ENCODE measurements around the gene BTBD2.

Gene BTBD2

GRCh38 chr19:1977120-1977519 is 38.4 kb downstream of the BTBD2 start:
- no peak overlapping the region for H3K4me3 ChIP-seq (ENCODE audit: low read depth, low read length)
- no peaks in the 10 kb centered on the region for H3K27me3 ChIP-seq (ENCODE audit: control insufficient read depth, insufficient read depth, low read length)
- H3K27ac ChIP-seq (ENCODE audit: low read depth, low read length) = no peak overlapping the region
- no peaks in the 10 kb centered on the region for H3K4me1 ChIP-seq (ENCODE audit: control insufficient read depth, insufficient read depth, low read length)
- no peaks in the 10 kb centered on the region for H3K9me3 ChIP-seq (ENCODE audit: control insufficient read depth, insufficient read depth, low read length)
- H3K9ac ChIP-seq (ENCODE audit: low read depth, low read length) = no peak overlapping the region
- H3K36me3 ChIP-seq (ENCODE audit: control insufficient read depth, insufficient read depth, low read length) = peaks cover 50% of the 10 kb centered on the region

- Histone ChIP-seq H3K4me3 (ENCODE audit: low read depth, low read length) (no peak overlapping the region), H3K27ac (ENCODE audit: low read depth, low read length) (no peak overlapping the region), H3K9me3 (ENCODE audit: control insufficient read depth, insufficient read depth, low read length) (no peaks in the 10 kb centered on the region), H3K4me1 (ENCODE audit: control insufficient read depth, insufficient read depth, low read length) (no peaks in the 10 kb centered on the region), H3K9ac (ENCODE audit: low read depth, low read length) (no peak overlapping the region), H3K27me3 (ENCODE audit: control insufficient read depth, insufficient read depth, low read length) (no peaks in the 10 kb centered on the region), H3K36me3 (ENCODE audit: control insufficient read depth, insufficient read depth, low read length) (peaks cover 49% of the 10 kb centered on the region)
Measured at GRCh38 chr19:1975162-1975480, 40.4 kb downstream of the BTBD2 start.

DNA sequence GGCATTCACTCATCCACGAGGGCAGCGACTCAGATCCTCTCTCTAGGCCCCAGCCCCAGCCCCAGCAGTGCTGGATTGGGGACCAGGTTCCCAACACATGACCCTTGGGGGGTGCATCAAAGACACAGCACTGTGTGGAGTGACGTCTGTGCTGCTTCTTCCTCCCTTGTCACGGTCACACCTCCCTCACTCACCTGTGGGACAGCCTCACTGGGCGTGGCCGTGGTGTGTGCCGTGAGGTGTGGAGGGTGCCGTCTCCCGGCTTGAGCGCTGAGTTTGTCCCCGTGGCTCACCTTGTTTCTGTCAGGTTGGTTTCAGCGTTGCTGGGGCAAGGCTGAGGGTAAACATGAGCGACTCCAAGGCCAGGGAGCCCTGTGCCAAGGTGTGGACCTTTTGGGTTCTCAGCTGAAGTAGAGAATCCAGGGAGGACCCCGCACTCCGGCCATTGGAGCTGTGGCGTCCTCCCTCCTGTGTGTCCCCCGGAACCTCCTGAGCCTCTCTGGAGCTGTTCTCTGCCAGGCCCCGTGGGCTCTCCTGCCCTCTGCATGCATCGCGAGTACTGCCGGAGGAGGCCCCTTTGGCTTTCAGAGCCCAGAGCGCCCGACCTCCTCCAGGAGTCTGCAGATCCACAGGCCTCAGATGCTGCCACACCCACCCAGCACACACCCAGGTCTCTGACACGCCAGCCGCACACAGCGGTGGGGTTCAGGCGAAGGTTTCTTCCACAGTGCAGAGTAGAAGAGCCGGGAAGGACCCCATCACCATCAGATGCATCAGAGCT is 40.9 kb downstream of the BTBD2 start:
- Histone ChIP-seq H3K4me3 (ENCODE audit: low read depth, low read length) (no peak overlapping the region), H3K9me3 (ENCODE audit: control insufficient read depth, insufficient read depth, low read length) (no peaks in the 10 kb centered on the region), H3K9ac (ENCODE audit: low read depth, low read length) (no peak overlapping the region), H3K36me3 (ENCODE audit: control insufficient read depth, insufficient read depth, low read length) (peaks cover 49% of the 10 kb centered on the region), H3K4me1 (ENCODE audit: control insufficient read depth, insufficient read depth, low read length) (no peaks in the 10 kb centered on the region), H3K27me3 (ENCODE audit: control insufficient read depth, insufficient read depth, low read length) (no peaks in the 10 kb centered on the region), H3K27ac (ENCODE audit: low read depth, low read length) (no peak overlapping the region)

DNA sequence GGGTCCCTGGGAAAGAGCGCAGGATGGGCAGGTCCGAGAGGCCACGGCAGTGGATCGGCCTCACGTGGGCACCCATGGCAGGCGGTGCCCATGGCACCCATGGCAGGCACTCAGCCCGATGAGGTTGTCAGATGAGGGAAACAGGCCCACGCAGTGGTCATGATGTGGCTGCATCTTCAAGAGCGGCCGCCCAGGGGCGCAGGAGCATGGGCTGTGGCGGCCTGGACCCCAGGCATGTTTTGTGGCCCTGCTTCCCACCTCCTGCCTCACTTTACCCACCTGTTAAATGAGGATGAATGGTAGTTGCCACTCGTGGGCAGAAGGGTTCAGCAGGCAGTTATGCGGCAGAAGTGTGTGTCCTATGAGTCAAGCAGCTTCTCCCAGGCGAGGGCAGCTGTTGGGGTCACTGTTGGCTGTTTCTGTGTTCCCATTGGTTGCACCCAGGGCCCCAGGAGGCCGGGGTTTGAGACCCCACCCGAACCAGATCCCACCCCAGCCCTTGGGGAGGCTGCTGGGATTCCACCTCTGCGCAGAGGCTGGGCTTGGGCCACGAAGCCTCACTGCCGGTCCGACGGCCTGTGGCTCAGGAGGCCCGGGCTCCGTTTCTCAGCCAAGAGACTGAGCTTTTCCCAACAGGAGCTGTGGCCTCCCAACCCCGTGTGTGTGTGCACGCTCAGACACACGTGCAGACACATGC is 44.6 kb downstream of the BTBD2 start:
- H3K36me3 ChIP-seq (ENCODE audit: control insufficient read depth, insufficient read depth, low read length) = peaks cover 39% of the 10 kb centered on the region
- H3K9me3 ChIP-seq (ENCODE audit: control insufficient read depth, insufficient read depth, low read length) = no peaks in the 10 kb centered on the region
- H3K27me3 ChIP-seq (ENCODE audit: control insufficient read depth, insufficient read depth, low read length) = no peaks in the 10 kb centered on the region
- no peak overlapping the region for H3K4me3 ChIP-seq (ENCODE audit: low read depth, low read length)
- H3K27ac ChIP-seq (ENCODE audit: low read depth, low read length) = no peak overlapping the region
- H3K9ac ChIP-seq (ENCODE audit: low read depth, low read length) = no peak overlapping the region
- H3K4me1 ChIP-seq (ENCODE audit: control insufficient read depth, insufficient read depth, low read length) = no peaks in the 10 kb centered on the region

DNA sequence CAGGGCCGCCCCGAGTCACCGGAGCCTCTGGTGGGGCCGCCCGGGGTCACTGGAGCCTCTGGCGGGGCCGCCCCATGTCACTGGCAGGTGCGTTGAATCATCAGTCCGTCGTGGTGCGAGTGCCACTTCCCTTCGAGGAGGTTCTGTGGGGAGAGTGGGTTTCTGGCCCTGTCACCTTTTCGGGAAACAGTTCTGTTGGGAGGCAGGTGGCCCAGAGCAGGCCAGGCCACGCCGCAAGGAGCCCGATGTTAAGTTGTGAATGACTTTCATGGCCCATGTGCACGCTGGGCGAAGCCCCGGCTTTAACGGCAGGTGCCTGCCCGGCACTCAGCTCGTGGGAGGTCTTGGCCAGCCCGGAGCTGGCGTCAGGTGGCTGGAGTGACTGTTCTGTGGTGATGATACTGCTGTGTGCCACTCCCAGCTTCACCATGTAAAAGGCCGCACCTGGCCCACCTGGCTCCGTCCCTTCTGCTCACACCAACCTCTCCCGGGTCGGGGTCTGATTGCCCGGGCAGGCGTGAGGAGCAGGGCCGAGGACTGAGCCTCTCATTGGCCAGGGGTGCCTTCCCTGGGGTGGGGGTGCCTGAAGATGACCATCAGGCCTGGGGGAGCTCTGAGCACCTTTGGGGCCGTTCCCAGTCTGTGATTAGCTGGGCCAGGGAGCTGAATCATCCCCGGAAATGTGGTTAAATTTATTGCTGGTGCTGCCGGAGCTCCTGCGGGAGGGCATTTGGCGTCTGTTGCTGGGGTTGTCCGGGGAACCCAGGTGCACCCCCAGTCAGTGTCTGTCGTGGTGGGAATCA is 45.3 kb downstream of the BTBD2 start:
- Histone ChIP-seq H3K27me3 (ENCODE audit: control insufficient read depth, insufficient read depth, low read length) (no peaks in the 10 kb centered on the region), H3K9me3 (ENCODE audit: control insufficient read depth, insufficient read depth, low read length) (no peaks in the 10 kb centered on the region), H3K27ac (ENCODE audit: low read depth, low read length) (no peak overlapping the region), H3K4me3 (ENCODE audit: low read depth, low read length) (no peak overlapping the region), H3K4me1 (ENCODE audit: control insufficient read depth, insufficient read depth, low read length) (no peaks in the 10 kb centered on the region), H3K36me3 (ENCODE audit: control insufficient read depth, insufficient read depth, low read length) (peaks cover 33% of the 10 kb centered on the region), H3K9ac (ENCODE audit: low read depth, low read length) (no peak overlapping the region)

DNA sequence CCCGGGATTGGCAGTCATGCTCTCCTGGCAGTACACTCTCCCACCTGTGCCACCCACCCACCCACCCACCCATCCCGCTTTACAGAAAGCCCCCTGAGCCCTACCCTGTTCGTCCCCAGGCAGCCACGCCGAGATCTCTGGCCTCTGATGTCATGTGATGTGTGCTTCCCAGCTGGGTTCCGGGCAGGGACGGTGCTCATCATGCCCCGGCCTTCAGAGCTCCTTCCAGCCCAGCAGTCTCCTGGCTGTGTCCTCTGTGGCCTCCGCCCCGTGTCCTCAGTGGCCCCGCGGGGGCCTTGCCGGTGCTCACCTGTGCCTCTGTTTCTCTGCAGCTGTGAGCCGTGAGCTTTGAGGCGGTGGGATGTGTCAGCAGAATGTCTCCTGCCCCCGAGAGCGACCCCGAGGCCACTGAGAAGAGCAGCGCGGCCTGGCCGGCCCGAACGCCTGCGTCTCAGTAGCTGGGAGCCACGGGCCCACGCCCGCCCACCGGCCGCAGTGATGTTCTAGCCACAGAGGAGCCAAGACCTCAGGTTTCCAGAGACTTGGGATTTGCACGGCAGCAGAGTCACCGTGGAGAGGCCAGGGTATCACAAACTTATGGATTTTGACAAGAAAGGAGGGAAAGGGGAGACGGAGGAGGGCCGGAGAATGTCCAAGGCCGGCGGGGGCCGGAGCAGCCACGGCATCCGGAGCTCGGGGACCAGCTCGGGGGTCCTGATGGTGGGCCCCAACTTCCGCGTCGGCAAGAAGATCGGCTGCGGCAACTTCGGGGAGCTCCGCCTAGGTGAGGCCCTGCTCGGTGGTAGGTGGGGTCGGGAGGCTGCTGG is 46.1 kb downstream of the BTBD2 start:
- Histone ChIP-seq H3K36me3 (ENCODE audit: control insufficient read depth, insufficient read depth, low read length) (peaks cover 28% of the 10 kb centered on the region), H3K9ac (ENCODE audit: low read depth, low read length) (no peak overlapping the region), H3K4me1 (ENCODE audit: control insufficient read depth, insufficient read depth, low read length) (no peaks in the 10 kb centered on the region), H3K27ac (ENCODE audit: low read depth, low read length) (no peak overlapping the region), H3K27me3 (ENCODE audit: control insufficient read depth, insufficient read depth, low read length) (no peaks in the 10 kb centered on the region), H3K4me3 (ENCODE audit: low read depth, low read length) (no peak overlapping the region), H3K9me3 (ENCODE audit: control insufficient read depth, insufficient read depth, low read length) (no peaks in the 10 kb centered on the region)

- Histone ChIP-seq H3K9ac (ENCODE audit: low read depth, low read length) (no peak overlapping the region), H3K27me3 (ENCODE audit: control insufficient read depth, insufficient read depth, low read length) (no peaks in the 10 kb centered on the region), H3K4me3 (ENCODE audit: low read depth, low read length) (no peak overlapping the region), H3K4me1 (ENCODE audit: control insufficient read depth, insufficient read depth, low read length) (no peaks in the 10 kb centered on the region), H3K9me3 (ENCODE audit: control insufficient read depth, insufficient read depth, low read length) (no peaks in the 10 kb centered on the region), H3K36me3 (ENCODE audit: control insufficient read depth, insufficient read depth, low read length) (peaks cover 23% of the 10 kb centered on the region), H3K27ac (ENCODE audit: low read depth, low read length) (no peak overlapping the region)
Measured at GRCh38 chr19:1968279-1969175, 47.0 kb downstream of the BTBD2 start.

- no peaks in the 10 kb centered on the region for H3K4me1 ChIP-seq (ENCODE audit: control insufficient read depth, insufficient read depth, low read length)
- H3K36me3 ChIP-seq (ENCODE audit: control insufficient read depth, insufficient read depth, low read length) = peaks cover 27% of the 10 kb centered on the region
- no peak overlapping the region for H3K27ac ChIP-seq (ENCODE audit: low read depth, low read length)
- no peak overlapping the region for H3K9ac ChIP-seq (ENCODE audit: low read depth, low read length)
- no peaks in the 10 kb centered on the region for H3K27me3 ChIP-seq (ENCODE audit: control insufficient read depth, insufficient read depth, low read length)
- no peaks in the 10 kb centered on the region for H3K9me3 ChIP-seq (ENCODE audit: control insufficient read depth, insufficient read depth, low read length)
- no peak overlapping the region for H3K4me3 ChIP-seq (ENCODE audit: low read depth, low read length)
Measured at GRCh38 chr19:1967087-1967608, 48.4 kb downstream of the BTBD2 start.

- Histone ChIP-seq H3K27ac (ENCODE audit: low read depth, low read length) (no peak overlapping the region), H3K36me3 (ENCODE audit: control insufficient read depth, insufficient read depth, low read length) (peaks cover 6% of the 10 kb centered on the region), H3K4me3 (ENCODE audit: low read depth, low read length) (no peak overlapping the region), H3K27me3 (ENCODE audit: control insufficient read depth, insufficient read depth, low read length) (no peaks in the 10 kb centered on the region), H3K9me3 (ENCODE audit: control insufficient read depth, insufficient read depth, low read length) (no peaks in the 10 kb centered on the region), H3K4me1 (ENCODE audit: control insufficient read depth, insufficient read depth, low read length) (no peaks in the 10 kb centered on the region), H3K9ac (ENCODE audit: low read depth, low read length) (no peak overlapping the region)
Measured at GRCh38 chr19:1962674-1963073, 52.8 kb downstream of the BTBD2 start.

Data from HUES48 (cell line).